HCT116 (cell line): Measurements from ENCODE around the gene RSPH9. TPM values are rescaled to one million over a fixed set of nuclear protein-coding genes. Genes with fewer than 3 reads are reported as not detected.

Experiments used
- ATAC-seq: fragments of 200-7000 bp; cut with Tn5 transposase; 2 replicates; pipeline ENCODE4 v1.9.1; 2020; ENCODE audit warnings: mild to moderate bottlenecking, moderate library complexity
- BruUV-seq: library from RNA; stranded (reverse); fragments of 400-500 nt; replicated peaks from 2 replicates; lab custom pipeline; 2021; lab: Mats Ljungman, UMichigan
- CTCF ChIA-PET: fragments of 300-600 bp; sonication (Branson Sonifier 250); formaldehyde crosslinking; loops from one replicate; lab custom pipeline; 2021; ENCODE audit warnings: antibody characterized with exemption; lab: Charles Lee
- POLR2A ChIA-PET: fragments of 300-600, 350-600 bp; sonication (Branson Sonifier 250); formaldehyde crosslinking; loops from one replicate; lab custom pipeline; 2021; ENCODE audit warnings: antibody characterized with exemption; lab: Charles Lee
- RAD21 ChIA-PET, 2 experiments: fragments of 300-600 bp; sonication (Branson Sonifier 250); formaldehyde crosslinking; loops; one replicate each; lab custom pipeline; 2023; ENCODE audit warnings: low total read pairs in 2 of 2; ENCODE audit not compliant: uncharacterized antibody in 2 of 2, unreplicated experiment in 2 of 2, low non-redundant PET in 1 of 2; lab: Charles Lee
- DNase-seq: peaks from one replicate; pipeline ENCODE4 v3.0.0-alpha.2; 2010; ENCODE audit warnings: low read depth, low spot score
- H2AFZ ChIP-seq: fragments of 200-600 bp; shearing (Covaris generic), sonication (generic); 2 replicates; pipeline ENCODE4 v1.6.1; 2017; ENCODE audit warnings: low read depth, mixed run types, mixed read lengths, antibody characterized with exemption, low read length; ENCODE audit not compliant: poor library complexity, severe bottlenecking
- H3K27ac ChIP-seq: 2 replicates; pipeline ENCODE4 v1.5.1; 2012; ENCODE audit warnings: low read depth, low read length
- H3K27me3 ChIP-seq: fragments of 200-600 bp; sonication (generic); 2 replicates; pipeline ENCODE4 v1.6.1; 2016; ENCODE audit warnings: mixed run types, low read length, mixed read lengths; ENCODE audit not compliant: insufficient read depth
- H3K36me3 ChIP-seq, 2 experiments: fragments of 200-500 bp in 1 of 2; fragments of 200-600 bp in 1 of 2; sonication (Bioruptor generic) in 1 of 2; sonication (generic) in 1 of 2; 2 replicates each; pipeline versions ENCODE4 v1.5.1 to v1.6.1; 2014 to 2016; ENCODE audit warnings: low read length in 2 of 2, inconsistent platforms in 1 of 2, mixed read lengths in 1 of 2, mixed run types in 1 of 2; ENCODE audit not compliant: insufficient read depth in 2 of 2, control insufficient read depth in 1 of 2
- H3K4me1 ChIP-seq, 2 experiments: fragments of 200-600 bp in 1 of 2; sonication (generic) in 1 of 2; 2 replicates each; pipeline versions ENCODE4 v1.5.1 to v1.6.1; 2012 to 2017; ENCODE audit warnings: low read length in 2 of 2, inconsistent platforms in 1 of 2, mild to moderate bottlenecking in 1 of 2, mixed read lengths in 1 of 2, mixed run types in 1 of 2, moderate library complexity in 1 of 2; ENCODE audit not compliant: insufficient read depth in 2 of 2, control insufficient read depth in 1 of 2
- H3K4me2 ChIP-seq: fragments of 200-600 bp; sonication (generic); 2 replicates; pipeline ENCODE4 v1.6.1; 2017; ENCODE audit warnings: mixed run types, low read length, mixed read lengths
- H3K4me3 ChIP-seq, 2 experiments: fragments of 200-600 bp in 1 of 2; sonication (generic) in 1 of 2; replicated peaks in 1 of 2; 2 replicates each; pipeline ENCODE4 v1.5.1; 2011 to 2016; ENCODE audit warnings: low read length in 2 of 2, control low read depth in 1 of 2, low read depth in 1 of 2, mild to moderate bottlenecking in 1 of 2, mixed read lengths in 1 of 2, mixed run types in 1 of 2
- H3K79me2 ChIP-seq: fragments of 200-600 bp; sonication (generic); 2 replicates; pipeline ENCODE4 v1.6.1; 2017; ENCODE audit warnings: mild to moderate bottlenecking, mixed run types, low read length, moderate library complexity, mixed read lengths; ENCODE audit not compliant: insufficient read depth
- H3K9ac ChIP-seq: fragments of 200-600 bp; sonication (generic); 2 replicates; pipeline ENCODE4 v1.6.1; 2016; ENCODE audit warnings: low read length, mixed read lengths
- H3K9me2 ChIP-seq: fragments of 200-600 bp; sonication (generic), shearing (Covaris generic); 2 replicates; pipeline ENCODE4 v1.6.1; 2017; ENCODE audit warnings: mixed run types, mild to moderate bottlenecking, moderate library complexity; ENCODE audit not compliant: insufficient read depth
- H3K9me3 ChIP-seq, 2 experiments: fragments of 200-500 bp in 1 of 2; fragments of 200-600 bp in 1 of 2; sonication (Bioruptor generic) in 1 of 2; sonication (generic) in 1 of 2; 2 replicates each; pipeline ENCODE4 v1.6.1; 2014 to 2017; ENCODE audit warnings: low read length in 2 of 2, mixed read lengths in 2 of 2, inconsistent platforms in 1 of 2, low read depth in 1 of 2, mild to moderate bottlenecking in 1 of 2, mixed run types in 1 of 2, moderate library complexity in 1 of 2; ENCODE audit not compliant: control insufficient read depth in 1 of 2, insufficient read depth in 1 of 2
- H4K20me1 ChIP-seq: fragments of 200-600 bp; sonication (generic), shearing (Covaris generic); 2 replicates; pipeline ENCODE4 v1.6.1; 2017; ENCODE audit warnings: mixed run types, mild to moderate bottlenecking, moderate library complexity; ENCODE audit not compliant: insufficient read depth
- CBX3 ChIP-seq: IDR thresholded peaks from 2 replicates; pipeline ENCODE4 v1.6.1; 2012; ENCODE audit warnings: low read depth
- CEBPB ChIP-seq: IDR thresholded peaks from 2 replicates; pipeline ENCODE4 v1.6.1; 2012; ENCODE audit warnings: low read depth
- CTCF ChIP-seq, 3 experiments: fragments of 200-600 bp in 1 of 3; sonication (generic) in 1 of 3; IDR thresholded peaks in 2 of 3; conservative IDR thresholded peaks in 1 of 3; 2 replicates each; pipeline ENCODE4 v1.5.1; 2012 to 2017; ENCODE audit warnings: low read depth in 2 of 3, low read length in 2 of 3, antibody characterized with exemption in 1 of 3, borderline replicate concordance in 1 of 3, control low read depth in 1 of 3, mild to moderate bottlenecking in 1 of 3, mixed read lengths in 1 of 3, mixed run types in 1 of 3, moderate library complexity in 1 of 3; ENCODE audit not compliant: insufficient read depth in 1 of 3
- FOSL1 ChIP-seq: IDR thresholded peaks from 2 replicates; pipeline ENCODE4 v1.6.1; 2012; ENCODE audit warnings: low read depth
- JUND ChIP-seq: IDR thresholded peaks from 2 replicates; pipeline ENCODE4 v1.6.1; 2012
- MAX ChIP-seq: IDR thresholded peaks from 2 replicates; pipeline ENCODE4 v1.6.1; 2012
- REST ChIP-seq: IDR thresholded peaks from 2 replicates; pipeline ENCODE4 v1.6.1; 2012; ENCODE audit warnings: low read depth
- SIN3A ChIP-seq: IDR thresholded peaks from 2 replicates; pipeline ENCODE4 v1.6.1; 2012; ENCODE audit warnings: low read depth
- TCF7L2 ChIP-seq: IDR thresholded peaks from 2 replicates; pipeline ENCODE4 v1.7.0; 2011; ENCODE audit warnings: borderline replicate concordance, inconsistent platforms; ENCODE audit not compliant: insufficient read depth, insufficient read length; ENCODE audit errors: extremely low read depth
- ZFX ChIP-seq: fragments of 450-650 bp; IDR thresholded peaks from 2 replicates; pipeline ENCODE4 v1.6.1; 2017
- intact Hi-C: fragments of 100-400 bp; cut with micrococcal nuclease; formaldehyde crosslinking; loops from 2 replicates; pipeline ENCODE4 v1.10.0; 2022
- total RNA-seq: library from RNA; stranded (reverse); gene quantifications from one replicate; pipeline ENCODE4 v1.2.1, GENCODE V29; 2021; ENCODE audit not compliant: unreplicated experiment

The RSPH9 gene
- total RNA-seq, 1 experiment from 2014 or later: not detected

GRCh38 chr6:43609402-43609801 is 35.4 kb upstream of the RSPH9 start (continued):
- no peak for TF ChIP-seq CEBPB
- no peak for TF ChIP-seq CTCF (IDR thresholded peaks at IDR 0.05 in 2 of 3, conservative IDR thresholded peaks at IDR 0.05 in 1 of 3; ENCODE audit: borderline replicate concordance in 1 of 3, insufficient read depth in 1 of 3, low read depth in 2 of 3, low read length in 2 of 3)
- no peak for TF ChIP-seq REST
- TF ChIP-seq JUND: no peak
- no peak for TF ChIP-seq CBX3
- TF ChIP-seq SIN3A: no peak

- H3K9me3 ChIP-seq: no peaks in the 10 kb centered on the region
- H3K9ac ChIP-seq: no peak overlapping the region
- no TSS peak for BruUV-seq
- no peak overlapping the region for H3K27ac ChIP-seq
- TF ChIP-seq FOSL1 (no peak), REST (no peak), CTCF (IDR thresholded peaks at IDR 0.05 in 2 of 3, conservative IDR thresholded peaks at IDR 0.05 in 1 of 3; ENCODE audit: borderline replicate concordance in 1 of 3, insufficient read depth in 1 of 3, low read depth in 2 of 3, low read length in 2 of 3) (no peak), ZFX (no peak), MAX (no peak), TCF7L2 (no peak)
- peaks cover 0 to 5% of the 10 kb centered on the region in 2 experiments; a peak in 1 of 4 replicates for H3K4me1 ChIP-seq
- no peaks in the 10 kb centered on the region for H3K79me2 ChIP-seq
- no peaks in the 10 kb centered on the region for H3K27me3 ChIP-seq
- H3K36me3 ChIP-seq: peaks cover 15 to 25% of the 10 kb centered on the region in 2 experiments; a peak in 3 of 4 replicates
- no peak overlapping the region for H2AFZ ChIP-seq
- POLR2A ChIA-PET: interaction anchor here (1.0 kb wide), 1 partner anchor 19 kb away, joined by 3 read pairs; no protein-coding TSS in a partner anchor
- H4K20me1 ChIP-seq: no peaks in the 10 kb centered on the region
- RAD21 ChIA-PET: interaction anchor here in 1 of 2 experiments (0.7 kb wide), 1 partner anchor 103 kb away, joined by 5 read pairs; no protein-coding TSS in a partner anchor
- ATAC-seq (no peak), DNase-seq (no peak)
- no peak overlapping the region for H3K4me2 ChIP-seq
- intact Hi-C loops: no loop called here
- CTCF ChIA-PET: no interaction called here
- H3K4me3 ChIP-seq: no peak overlapping the region
- no peaks in the 10 kb centered on the region for H3K9me2 ChIP-seq
Measured at GRCh38 chr6:43610431-43610830, 34.4 kb upstream of the RSPH9 start.
